Lower leg skin (tissue), 3 donors: ENCODE measurements around the gene TXNDC8.

Experiments used
- CTCF ChIP-seq, 3 donors: fragments of 450-650 bp; IDR thresholded peaks; one replicate each; pipeline ENCODE4 v1.5.1; 2016; ENCODE audit warnings: antibody characterized with exemption in 3 of 3, mild to moderate bottlenecking in 3 of 3, moderate library complexity in 2 of 3
- POLR2A ChIP-seq, 2 donors: fragments of 450-650 bp; IDR thresholded peaks; one replicate each; pipeline ENCODE4 v1.6.1; 2016 to 2017; ENCODE audit warnings: antibody characterized with exemption in 2 of 2, mild to moderate bottlenecking in 1 of 2, moderate library complexity in 1 of 2

GRCh38 chr9:110256380-110257096, 81.1 kb downstream of the TXNDC8 start, which contains the start of gene TXN:
- TF ChIP-seq CTCF (IDR thresholded peaks at IDR 0.05), result no peak
- TF ChIP-seq POLR2A (IDR thresholded peaks at IDR 0.05), result peak in 1 of 2 donors; percentile 20
